T-helper 1 cell treated with Interleukin-12 subunit alpha and Interleukin-12 subunit beta and Interleukin-4 antibody, amounts not matched to agents 30 ng/mL and 1 ng/mL, for 36 hours (primary cell): ENCODE measurements around the gene CCDC196. TPM values are rescaled to one million over a fixed set of nuclear protein-coding genes. Genes with fewer than 3 reads are reported as not detected.

Source experiments
- intact Hi-C: fragments of 100-400 bp; cut with micrococcal nuclease; formaldehyde crosslinking; loops from one replicate; pipeline ENCODE4 v1.15.1; 2024
- total RNA-seq: library from RNA; stranded (reverse); gene quantifications from 2 replicates; pipeline ENCODE4 v1.2.3, GENCODE V29; 2022

CCDC196 gene
- total RNA-seq, 1 donor from 2014 or later = not detected

DNA sequence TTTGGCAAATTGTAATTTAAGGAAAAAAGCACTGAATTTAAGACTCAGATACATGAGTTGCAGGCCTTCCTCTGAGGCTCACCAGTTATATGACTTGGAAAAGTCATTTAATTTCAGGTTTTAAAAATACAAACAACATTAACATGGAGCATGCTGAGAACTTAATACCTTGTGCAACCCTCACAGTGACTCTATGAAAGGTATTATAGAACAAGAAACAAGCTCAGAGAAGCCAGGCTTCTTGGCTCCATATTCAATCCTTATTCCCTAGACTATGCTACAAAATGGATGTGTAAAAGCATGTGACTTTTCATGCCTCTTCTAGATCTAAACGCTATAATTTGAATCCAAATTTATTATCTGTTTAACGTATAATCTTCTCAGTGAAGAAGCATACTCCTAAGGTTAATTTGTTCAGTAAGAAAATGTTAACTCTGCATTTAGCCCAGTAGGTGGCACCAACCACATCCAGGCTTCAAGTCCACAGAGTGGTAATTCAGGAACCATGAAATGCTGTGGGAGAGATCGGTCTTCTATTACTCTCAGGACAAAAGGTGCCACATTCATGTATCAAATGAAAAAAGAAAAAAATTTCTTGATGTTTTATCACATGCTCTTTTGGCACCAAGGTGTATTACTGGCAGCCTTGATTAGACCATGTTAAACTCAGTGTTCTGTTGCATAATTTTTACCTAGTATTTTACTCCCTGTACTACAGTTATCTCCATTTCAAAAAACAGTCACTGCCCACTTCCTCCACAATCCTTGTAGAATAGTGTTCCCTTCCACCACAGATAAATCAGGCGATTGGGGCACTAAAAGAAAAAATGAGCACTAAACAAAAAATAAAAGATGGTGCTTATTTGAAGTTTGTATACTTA lies 9.3 kb downstream of the CCDC196 start:
- intact Hi-C loops = loop anchor here (1.0 to 5.0 kb wide), 9 partner anchors 12 to 792 kb away; no protein-coding TSS in a partner anchor

DNA sequence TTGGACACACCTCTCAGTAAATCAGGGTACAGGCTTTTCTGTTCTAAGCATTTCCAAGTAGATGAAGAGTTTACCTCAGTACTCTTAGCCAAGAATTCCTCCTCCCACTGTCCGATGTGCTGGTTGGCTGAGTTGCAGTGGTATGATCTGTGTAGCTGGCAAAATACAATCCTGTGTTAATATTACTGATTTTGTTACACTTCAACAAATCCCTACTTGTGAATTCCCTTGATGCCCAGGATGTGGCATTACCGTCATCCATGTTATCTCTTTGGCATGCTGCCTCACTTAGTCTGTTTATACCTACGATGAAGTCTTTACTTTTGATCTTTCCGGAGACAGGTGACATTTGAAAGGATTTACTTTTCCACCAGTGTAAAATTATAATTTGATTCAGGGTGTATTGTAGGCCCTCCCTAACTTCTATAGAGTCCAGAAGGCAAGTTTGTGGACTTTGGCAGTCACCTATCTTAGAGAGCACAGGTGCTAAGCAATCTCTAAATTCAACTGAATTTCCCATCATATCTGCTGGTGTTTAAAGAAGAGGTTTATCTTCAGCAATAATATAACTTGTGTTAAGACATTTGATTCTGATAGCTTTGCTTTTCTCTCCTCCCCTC lies 10.1 kb downstream of the CCDC196 start:
- intact Hi-C loops = loop anchor here (5.0 kb wide), 2 partner anchors 51 to 791 kb away; no protein-coding TSS in a partner anchor

DNA sequence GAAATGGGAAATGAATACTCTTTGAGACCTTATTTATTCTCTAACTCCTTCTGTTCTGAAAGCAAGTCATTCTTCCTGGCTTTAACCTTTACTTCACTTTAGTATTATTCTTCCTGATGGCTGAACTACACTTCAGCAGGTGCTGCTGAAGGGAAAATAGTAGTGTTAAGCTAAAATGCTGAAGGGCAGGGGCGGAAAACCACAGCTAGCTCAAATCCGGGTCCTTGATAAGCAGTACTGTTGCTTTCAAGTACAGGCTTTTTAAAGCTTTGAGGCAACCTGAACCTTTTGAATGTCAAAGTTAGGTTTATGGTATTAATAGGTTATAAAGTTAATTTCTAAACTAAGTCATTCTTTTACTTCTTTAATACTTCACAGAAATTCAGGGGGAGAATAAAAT lies 10.7 kb downstream of the CCDC196 start:
- intact Hi-C loops = loop anchor here (5.0 kb wide), 2 partner anchors 50 to 790 kb away; no protein-coding TSS in a partner anchor

DNA sequence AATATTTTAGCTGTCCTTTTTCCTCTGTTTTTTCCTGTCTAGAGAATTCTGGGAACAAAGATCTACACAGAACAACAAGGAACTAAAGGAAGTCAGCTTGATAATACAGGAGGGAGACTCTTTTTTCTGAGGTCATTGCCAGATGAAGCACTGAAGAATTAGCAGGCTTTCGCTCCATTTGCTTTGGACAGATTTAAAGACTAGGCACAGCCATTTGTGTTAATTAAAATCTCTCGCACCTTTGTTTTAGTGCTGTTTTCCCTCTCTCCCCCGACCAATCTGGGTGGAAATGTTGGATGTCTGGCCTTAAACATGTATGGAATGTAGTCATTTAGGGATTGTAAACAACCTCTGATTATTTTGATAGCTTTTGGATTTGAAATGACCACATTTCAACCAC lies 12.1 kb downstream of the CCDC196 start:
- intact Hi-C loops = loop anchor here (5.0 kb wide), 2 partner anchors 49 to 789 kb away; no protein-coding TSS in a partner anchor

DNA sequence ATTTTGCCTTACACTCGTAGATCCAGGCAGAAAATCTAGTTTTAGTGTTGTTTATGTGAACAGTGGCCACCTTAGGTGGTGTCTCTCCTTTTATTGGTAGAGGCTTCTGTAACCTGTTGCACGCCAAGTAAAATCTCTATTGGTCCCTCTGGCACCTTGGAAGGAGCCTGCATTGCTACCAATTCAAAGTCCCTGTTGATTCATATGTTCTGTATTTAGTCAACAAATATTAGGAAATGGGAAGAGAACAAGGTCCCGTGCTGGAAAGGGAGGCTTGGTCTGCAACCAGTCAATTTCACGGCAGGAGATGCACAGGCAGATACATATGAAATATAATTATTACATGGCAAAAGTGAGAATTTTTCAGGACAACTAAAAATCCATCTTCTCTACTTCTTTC lies 15.4 kb downstream of the CCDC196 start:
- intact Hi-C loops = loop anchor here (10.0 kb wide), 1 partner anchor 1577 kb away; no protein-coding TSS in a partner anchor

DNA sequence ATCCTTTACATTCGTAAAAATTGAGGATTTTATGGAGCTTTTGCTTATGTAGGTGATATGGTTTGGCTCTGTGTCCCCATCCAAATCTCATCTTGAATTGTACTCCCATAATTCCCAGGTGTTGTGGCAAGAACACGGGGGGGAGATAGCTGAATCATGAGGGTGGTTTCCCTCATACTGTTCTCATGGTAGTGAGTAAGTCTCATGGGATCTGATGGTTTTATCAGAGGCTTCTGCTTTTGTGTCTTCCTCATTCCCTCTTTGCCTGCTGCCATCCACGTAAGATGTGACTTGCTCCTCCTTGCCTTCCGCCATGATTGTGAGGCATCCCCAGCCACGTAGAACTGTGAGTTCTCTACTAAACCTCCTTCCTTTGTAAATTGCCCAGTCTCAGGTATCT lies 16.7 kb downstream of the CCDC196 start:
- intact Hi-C loops = loop anchor here (10.0 kb wide), 1 partner anchor 1578 kb away; no protein-coding TSS in a partner anchor

DNA sequence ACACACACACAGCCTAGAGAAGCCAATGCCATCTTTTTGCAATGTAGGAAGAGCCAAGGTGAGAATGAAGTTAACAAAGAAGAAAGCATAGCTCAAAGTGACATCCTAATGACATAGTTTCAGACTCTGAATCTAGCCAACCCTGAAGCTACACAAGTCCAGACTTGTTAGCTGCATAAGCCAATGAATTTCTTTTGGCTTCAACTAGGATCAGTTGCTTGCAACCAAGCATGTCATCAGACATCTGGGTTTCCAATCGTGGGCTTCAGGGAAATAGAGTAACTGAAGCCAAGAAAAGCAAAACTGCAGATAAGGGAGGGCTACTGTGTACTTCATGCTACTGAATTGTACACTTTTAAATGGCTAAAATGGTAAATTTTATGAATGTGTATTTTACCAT lies 17.4 kb downstream of the CCDC196 start:
- intact Hi-C loops = loop anchor here (10.0 kb wide), 1 partner anchor 1579 kb away; no protein-coding TSS in a partner anchor

DNA sequence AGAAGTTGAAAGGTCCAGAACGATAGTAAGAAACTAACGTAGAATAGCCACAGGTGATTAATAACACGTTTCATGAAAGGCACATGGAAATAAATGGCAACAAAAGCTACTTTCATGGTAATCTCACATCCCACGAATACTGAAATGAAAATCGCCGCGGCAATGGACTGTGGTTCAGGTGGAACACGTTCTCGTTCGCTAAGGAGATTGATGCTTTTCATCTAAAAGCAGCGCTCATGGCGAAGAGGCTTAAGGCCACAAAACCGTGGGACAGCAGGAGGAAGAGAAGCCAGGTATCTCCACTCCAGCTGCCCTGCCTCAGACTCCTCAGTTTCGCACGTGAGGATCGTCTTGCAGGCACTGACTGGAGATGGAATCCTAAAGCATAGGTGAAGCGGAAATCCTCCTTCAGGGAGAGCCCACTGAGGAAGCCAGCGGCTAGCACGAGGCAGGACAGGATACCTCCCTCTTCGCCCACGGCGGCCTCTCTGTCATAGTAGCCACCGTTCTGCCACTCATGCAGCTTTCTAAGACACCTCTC lies 21.1 kb downstream of the CCDC196 start:
- intact Hi-C loops = loop anchor here (1.0 to 10.0 kb wide), 8 partner anchors 12 to 1582 kb away; partner anchors contain the start of genes ARG2, FNTB, MAX and PALS1

DNA sequence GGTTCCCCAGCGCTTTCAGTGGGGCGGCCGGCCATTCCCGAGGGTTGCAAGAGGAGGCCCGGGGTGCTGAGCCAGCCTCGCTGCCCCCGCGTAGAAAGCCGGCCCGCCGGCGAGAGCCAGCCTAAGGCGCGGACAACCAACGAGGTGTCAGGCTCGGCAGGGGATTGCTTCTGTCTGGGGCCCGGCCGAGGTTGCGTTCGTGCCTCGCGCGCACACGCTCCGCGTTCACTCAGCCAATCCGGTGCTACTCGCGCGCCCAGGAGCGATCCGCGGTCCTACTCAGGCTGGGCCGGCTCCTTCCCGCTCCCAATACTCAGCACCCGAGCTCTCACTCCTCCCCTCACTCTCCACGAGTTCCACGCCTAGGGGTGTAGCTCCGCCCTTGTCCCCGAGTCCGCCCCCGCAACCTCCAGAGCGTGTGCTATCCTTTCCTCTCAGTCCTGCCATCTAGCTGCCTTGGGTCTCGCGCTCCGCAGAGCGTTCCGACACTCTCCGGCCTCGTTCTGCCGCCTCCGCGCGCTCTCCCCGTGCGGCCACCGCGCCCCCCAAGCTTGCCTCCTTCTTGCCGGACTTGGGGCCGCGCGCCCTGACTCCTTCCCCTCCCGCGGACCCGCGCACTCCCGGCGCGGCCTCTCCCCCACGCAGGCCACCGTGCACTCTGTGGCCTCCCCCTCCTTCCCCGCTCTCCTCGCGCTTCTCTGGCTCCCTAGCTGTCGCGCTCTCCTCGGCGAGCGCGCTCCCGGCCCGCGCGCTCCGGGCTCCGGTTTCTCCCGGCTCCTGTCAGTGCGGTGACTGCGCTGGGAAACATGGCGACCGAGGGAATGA lies 21.8 kb downstream of the CCDC196 start, which contains the start of gene GPHN:
GPHN (plus strand) TSS at position 426 of the 825 bp plus-strand sequence.
- intact Hi-C loops = loop anchor here (1.0 to 10.0 kb wide), 11 partner anchors 13 to 1583 kb away; partner anchors contain the start of genes ARG2, ATP6V1D, FNTB and FUT8

DNA sequence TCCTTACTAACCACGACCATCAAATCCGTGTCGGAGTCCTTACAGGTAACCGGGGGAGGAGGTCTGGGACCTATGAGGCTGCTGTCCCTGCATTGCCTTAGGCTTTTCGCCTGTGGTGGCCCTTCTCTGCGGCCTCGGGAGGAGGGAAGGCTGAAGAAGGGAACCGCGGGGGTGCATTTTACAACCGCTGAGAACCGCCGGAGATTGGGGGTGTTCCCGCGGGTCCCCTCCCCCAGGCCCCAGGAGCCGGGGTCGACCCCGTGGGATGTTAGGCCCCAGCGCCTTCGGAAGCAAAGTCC lies 22.3 kb downstream of the CCDC196 start:
- intact Hi-C loops = loop anchor here (1.0 to 10.0 kb wide), 7 partner anchors 851 to 1584 kb away; partner anchors contain the start of genes ATP6V1D, FNTB, FUT8 and MAX

DNA sequence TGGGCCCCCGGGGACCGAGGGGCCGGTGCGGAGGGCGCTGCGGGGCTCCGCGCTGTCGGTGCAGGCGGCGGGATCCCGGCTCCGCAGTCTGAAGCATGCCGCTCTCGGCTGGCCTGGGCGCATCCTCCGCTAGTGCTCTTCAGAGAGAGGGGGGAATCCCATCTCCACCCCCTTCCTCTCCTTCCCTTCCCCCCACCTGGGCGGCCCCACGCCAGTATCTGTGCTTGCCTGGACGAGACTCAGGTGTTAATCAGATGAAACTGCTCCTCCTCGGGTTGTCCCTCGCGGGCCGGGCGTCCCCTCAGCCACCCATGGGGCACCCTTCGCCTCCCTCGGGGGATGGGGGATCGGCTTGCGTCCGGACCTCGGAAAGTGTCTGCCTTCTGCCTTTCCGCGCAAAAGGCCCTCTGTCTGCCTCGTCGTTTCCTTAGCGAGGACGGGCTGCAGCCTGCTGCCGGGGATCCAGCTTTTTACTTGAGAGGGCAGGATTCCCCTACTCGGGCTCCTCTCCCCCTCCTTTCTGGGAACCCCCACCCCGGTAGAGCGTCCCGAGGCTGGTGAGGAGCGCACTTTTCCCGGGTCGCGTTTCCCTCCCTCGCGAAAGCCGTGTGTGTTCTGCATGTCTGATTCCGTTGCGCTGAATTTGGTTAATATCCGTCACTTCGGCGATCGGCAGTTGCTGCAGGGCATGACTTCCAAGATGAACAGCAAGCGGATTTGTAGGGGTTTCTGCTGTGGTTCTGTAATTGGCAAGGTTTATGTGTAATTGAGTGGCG lies 22.9 kb downstream of the CCDC196 start:
- intact Hi-C loops = loop anchor here (1.0 to 10.0 kb wide), 7 partner anchors 850 to 1584 kb away; partner anchors contain the start of genes ATP6V1D, FNTB, FUT8 and MAX

DNA sequence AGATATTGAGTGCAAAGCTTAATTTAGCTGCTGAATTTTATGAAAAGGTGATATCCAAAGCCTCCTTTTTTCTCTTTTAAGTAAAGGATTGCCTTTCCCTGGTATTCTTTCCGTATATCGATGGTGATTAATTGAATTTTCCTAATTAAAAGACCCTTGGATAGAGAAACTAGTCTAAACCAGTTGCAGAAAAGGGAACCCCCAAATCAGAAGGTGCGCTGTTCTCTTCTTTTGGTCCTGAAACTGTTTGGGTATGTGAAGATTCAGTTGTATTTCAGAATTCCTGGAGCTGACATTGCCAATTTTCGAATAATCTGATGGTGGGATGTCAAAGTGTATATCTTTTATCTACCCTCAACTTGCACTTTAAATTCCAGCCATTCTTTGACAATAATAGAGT lies 23.7 kb downstream of the CCDC196 start:
- intact Hi-C loops = loop anchor here (2.0 to 10.0 kb wide), 6 partner anchors 102 to 1585 kb away; partner anchors contain the start of genes FNTB, FUT8, MAX and RAD51B

DNA sequence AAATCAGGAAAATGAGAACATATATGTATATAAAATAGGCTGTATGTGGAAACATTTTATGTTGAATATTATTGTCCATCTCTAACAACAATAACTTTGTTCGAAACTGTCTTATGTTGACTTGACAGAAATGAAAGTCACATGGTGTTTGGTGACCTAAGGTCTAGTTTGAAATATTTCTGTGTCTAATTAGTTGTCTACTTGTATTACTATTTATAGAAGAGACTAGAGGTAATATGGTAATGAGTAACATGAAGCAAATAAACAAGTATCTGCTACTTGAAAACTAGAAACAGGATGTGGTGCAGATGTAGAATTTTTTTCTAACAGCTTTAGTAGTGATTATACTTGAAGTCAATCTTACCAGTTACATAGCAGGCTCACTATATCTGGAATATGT lies 25.7 kb downstream of the CCDC196 start:
- intact Hi-C loops = loop anchor here (5.0 kb wide), 1 partner anchor 100 kb away; no protein-coding TSS in a partner anchor

DNA sequence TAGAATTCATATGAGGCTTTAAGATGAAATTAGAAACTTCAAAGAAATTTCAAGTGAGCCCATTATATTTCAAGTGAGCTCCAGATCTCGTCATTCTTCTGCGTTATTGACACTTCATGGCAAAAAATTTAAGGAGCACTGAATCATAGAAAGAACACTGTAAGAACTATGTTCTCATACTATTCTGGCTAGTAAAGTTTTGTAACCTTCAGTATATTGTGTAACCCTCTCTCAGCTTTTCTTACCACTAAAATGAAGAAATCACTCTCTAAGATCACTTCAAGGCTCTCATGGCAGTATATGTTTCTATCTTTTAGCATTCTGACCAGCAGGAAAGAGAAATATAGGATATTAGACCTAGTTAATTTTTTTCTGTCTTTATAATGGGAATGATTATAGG lies 28.0 kb downstream of the CCDC196 start:
- intact Hi-C loops = loop anchor here (5.0 kb wide), 1 partner anchor 98 kb away; no protein-coding TSS in a partner anchor

DNA sequence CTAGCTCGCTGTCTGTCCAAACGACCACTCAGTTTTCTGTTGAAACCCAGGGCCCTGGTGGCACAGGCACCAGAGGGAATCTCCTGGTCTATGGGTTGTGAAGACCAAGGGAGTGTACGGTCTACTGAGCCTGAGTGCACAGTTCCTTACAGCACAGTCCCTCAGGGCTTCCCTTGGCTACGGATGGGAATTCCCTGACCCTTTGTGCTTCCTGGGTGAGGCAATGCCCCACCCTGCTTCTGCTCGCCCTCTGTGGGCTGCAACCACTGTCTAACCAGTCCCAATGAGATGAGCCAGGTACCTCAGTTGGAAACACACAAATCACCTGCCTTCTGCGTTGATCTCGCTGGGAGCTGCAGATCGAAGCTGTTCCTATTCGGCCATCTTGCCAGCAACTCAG lies 44.4 kb downstream of the CCDC196 start:
- intact Hi-C loops = no loop called here

DNA sequence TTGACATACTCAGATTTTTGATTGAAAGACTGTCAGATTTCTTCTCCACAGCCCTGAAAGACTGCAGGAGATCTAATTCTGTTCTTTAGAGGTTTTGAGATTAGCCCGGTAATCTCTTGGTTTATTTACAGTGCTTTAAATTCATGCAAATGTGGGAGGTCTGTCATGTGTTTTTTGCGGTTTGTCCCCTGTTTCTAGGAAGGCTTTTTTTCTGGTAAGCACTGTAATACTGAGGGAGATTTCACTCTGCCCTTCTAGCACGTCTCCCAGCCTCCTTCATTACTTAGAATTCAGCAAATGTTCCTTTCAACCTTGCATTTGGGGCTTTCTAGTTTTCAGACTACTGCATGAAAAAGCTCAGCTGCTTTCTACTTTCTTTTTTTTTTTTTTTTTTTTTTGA lies 52.9 kb downstream of the CCDC196 start:
- intact Hi-C loops = no loop called here

DNA sequence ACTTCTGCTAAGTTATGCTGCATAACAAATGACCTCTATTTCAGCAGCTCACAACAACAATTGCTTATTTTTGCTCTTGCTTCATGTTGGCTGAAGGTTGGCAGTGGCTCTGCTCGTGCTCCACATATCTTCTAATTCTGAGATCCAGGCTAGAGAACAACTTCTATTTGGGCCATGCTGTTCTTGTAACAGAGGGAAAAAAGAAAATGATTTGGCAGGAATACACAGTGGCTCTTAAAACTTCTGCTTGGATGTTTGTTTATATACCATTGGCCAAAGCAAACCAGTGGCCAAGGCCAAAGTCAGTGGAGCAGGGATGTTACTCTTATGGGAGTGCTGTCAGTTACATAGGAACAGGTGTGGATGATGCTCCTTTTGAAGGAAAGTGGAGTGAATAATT lies 53.9 kb downstream of the CCDC196 start:
- intact Hi-C loops = no loop called here

DNA sequence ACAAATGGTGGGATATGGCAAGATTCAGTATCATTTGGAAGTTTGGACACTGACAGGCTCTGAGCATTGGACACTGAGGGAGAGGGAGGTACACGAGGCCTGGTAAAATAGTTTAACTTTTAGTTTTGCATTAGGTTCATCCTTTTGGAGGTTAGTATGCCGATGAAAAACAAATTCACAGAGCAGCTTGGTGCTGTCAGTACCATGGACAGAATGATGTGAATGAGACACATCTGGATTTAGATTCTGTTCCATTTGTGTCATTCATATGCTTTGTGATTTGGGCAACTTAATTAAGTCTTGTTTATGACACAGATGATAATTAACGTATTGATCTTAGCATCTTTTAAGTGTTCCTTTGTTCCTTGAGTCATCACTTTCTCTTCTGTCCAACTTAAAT lies 55.5 kb downstream of the CCDC196 start:
- intact Hi-C loops = no loop called here

DNA sequence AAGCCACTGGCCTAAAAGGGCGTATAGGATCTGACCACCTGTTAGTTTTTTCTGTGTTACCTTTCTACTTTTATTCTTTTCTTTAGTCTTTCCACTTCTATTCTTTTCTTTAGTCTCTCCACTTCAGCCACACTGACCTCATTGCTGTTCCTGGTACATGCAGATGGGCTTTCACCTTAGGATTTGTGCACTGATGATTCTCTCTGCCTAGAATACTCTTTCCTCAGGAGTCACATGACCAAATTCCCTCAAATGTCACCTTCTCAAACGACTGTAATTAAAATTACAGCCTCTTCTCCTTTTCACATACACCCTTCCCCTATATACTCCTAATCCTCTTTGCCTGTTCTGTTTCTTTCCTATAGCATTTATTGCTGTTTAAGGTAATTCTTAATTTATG lies 57.8 kb downstream of the CCDC196 start:
- intact Hi-C loops = no loop called here

DNA sequence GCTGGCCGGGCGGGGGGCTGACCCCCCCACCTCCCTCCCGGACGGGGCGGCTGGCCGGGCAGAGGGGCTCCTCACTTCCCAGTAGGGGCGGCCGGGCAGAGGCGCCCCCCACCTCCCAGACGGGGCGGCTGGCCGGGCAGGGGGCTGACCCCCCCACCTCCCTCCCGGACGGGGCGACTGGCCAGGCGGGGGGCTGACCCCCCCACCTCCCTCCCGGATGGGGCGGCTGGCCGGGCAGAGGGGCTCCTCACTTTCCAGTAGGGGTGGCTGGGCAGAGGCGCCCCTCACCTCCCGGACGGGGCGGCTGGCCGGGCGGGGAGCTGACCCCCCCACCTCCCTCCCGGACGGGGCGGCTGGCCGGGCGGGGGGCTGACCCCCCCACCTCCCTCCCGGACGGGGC lies 59.0 kb downstream of the CCDC196 start:
- intact Hi-C loops = loop anchor here (5.0 kb wide), 1 partner anchor 48 kb away; no protein-coding TSS in a partner anchor
